ENCODE data around the gene FTCD.

Gene FTCD

DNA sequence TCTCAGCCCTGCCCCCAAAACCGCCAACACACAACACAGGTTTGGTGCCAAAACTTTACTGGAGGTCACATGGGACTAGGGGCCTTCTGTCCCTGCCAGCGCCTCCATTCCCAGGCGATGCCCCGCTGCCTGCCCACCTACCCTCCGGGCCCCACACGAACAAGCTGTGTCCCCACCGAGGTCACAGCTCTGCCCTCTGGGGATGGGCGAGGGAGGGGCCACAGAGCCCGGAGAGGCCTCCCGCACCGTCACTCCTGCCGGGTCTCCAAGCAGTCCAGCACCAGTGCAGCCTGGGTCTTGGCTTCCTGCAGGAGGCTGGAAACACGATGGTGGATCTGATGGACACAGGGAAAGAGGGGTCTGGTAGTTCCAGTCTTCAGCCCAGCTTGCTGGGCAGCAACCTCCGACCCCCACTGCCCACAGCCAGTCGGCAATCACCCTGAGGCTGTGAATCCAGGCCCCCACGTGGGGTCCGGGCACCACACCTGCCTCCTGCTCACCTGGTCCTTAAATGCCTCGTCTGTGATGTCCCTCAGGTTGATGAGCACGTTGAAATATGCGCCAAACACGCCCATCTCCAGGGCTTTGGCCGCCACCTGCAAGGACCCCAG is 18.5 kb downstream of the FTCD start:
- DNase-seq: no peak

DNA sequence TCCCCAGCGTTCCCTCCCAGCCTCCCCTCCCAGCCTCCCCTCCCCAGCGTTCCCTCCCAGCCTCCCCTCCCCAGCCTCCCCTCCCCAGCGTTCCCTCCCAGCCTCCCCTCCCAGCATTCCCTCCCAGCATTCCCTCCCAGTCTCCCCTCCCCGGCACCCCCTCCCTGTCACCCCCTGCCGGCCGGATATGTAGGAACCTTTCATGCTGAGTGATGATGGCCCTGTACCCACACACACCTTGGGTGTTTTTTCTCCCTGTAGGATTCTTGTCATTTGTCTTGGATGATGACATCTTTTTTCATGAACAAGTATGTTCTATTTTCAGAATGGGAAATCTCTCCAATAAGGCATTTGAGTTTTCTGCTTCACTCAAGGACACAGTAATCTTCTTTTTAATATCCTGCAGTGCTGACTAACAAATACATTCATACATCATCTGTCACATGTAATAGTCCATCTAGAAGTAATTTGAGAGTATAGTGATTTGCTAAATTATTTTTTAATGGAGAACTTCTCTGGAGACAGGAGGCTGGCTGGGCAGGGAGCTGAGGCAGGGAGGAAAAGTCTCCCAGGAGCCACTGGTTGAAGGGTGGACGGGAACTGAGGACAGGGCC is 19.5 kb downstream of the FTCD start:
- DNase-seq: no peak

DNA sequence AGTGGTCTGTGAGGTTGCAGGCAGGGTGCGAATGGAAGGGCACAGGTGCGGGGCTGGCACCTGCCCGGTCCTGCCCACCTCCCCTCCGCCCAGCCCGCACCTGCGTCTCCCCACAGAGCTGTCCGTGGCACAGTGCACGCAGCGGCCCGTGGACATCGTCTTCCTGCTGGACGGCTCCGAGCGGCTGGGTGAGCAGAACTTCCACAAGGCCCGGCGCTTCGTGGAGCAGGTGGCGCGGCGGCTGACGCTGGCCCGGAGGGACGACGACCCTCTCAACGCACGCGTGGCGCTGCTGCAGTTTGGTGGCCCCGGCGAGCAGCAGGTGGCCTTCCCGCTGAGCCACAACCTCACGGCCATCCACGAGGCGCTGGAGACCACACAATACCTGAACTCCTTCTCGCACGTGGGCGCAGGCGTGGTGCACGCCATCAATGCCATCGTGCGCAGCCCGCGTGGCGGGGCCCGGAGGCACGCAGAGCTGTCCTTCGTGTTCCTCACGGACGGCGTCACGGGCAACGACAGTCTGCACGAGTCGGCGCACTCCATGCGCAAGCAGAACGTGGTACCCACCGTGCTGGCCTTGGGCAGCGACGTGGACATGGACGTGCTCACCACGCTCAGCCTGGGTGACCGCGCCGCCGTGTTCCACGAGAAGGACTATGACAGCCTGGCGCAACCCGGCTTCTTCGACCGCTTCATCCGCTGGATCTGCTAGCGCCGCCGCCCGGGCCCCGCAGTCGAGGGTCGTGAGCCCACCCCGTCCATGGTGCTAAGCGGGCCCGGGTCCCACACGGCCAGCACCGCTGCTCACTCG is 23.3 kb downstream of the FTCD start:
- no peak for DNase-seq

DNA sequence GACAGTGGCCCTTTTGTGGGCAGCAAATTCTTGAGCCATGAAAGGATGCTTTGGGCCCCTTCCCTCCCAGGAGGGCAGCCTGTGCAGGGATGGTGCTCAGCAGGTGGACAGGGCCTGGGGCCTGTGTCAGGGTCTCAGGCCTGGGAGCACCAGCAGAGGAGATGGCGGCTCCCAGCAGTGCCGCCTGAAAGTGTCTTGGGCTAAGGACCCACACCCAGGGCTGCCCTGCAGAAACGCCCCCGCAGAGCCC is 23.9 kb downstream of the FTCD start:
- DNase-seq: no peak

DNA sequence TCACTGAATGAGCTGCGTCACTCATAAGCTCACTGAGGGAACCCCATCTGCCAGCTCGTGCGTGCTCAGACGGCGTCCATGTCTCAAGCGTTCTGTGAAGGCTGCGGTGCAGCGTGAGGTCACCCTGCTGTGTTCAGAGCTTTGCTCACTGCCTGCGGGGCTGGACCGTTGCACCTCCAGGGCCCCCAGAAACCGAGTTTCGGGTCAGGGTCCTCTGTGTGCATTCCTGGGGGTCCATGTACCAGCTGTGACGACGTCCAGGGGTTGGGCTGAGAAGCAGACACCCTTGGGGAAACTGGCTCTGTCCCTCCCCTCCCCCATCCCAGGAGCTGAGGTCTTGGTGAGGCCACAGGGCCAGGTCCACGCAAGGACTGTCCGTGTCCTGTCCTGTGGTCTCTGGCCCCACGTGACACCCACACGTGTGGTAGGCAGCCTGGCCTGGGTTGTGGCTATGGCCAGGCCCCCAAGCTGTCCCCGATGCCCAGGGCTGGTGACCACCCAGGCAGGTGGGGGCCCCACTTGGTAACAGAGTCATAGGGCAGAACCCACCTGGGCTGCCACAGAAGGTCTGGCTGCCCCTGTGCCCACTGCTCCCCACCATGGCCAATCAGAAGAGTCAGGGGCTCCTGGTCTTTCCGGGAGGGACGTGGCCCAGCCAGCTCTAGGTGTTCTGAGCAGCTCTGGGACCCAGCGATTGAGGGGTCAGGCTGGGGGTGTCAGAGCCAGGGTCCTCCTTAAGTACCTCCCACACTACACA is 24.4 kb downstream of the FTCD start:
- DNase-seq: no peak

DNA sequence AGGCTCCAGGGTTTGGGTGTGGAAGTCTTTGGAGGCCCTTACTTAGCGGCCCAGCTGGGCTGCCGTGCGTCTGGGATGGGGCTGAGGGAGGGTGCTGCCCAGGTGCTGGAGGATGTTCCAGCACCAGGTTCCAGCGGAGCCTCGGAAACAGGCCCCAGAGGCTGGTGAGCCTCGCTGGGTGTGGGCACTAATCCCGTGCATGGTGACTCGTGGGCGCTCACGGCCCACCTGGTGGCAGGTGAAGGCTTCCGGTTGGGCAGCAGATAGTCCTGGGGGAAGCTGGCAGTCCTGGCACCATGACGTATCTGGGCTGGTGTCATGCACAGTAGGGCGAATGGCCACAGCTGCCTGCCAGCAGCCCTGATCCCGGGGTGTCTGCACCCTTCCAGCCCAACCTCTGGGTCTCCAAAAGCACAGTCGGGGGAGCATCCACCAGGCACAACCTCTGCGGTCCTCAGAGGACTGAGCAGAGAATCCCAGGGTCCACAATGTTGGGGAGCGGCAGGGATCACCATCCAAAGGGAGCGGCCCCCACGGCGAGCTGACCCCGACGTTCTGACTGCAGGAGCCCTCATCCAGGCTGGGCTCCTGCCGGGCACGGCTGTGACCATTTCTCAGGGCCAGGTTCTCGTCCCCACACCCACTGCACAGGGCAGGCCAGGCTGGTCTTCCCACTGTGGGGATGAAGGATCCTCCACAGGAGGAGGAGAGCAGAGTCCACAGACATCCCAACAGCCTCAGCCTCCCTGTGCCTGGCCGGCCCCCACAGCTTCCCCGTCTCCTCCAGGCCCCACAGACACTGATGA is 25.3 kb downstream of the FTCD start:
- no peak for DNase-seq

DNA sequence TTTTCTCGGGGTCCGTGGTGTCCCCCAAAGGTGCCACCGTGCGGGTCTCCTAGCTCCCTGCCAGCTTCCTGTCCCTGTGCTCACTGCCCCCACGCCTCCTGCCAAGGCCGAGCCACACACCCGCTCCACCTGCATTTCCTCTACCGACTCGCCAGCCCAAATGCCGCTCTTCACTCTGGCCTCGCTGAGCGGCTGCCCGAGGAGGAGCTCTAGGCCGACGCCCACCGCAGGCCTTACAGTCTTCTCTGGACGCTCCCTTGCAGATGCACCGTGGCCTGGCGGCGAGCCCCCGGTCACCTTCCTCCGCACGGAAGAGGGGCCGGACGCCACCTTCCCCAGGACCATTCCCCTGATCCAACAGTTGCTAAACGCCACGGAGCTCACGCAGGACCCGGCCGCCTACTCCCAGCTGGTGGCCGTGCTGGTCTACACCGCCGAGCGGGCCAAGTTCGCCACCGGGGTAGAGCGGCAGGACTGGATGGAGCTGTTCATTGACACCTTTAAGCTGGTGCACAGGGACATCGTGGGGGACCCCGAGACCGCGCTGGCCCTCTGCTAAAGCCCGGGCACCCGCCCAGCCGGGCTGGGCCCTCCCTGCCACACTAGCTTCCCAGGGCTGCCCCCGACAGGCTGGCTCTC is 26.3 kb downstream of the FTCD start:
- no peak for DNase-seq

DNA sequence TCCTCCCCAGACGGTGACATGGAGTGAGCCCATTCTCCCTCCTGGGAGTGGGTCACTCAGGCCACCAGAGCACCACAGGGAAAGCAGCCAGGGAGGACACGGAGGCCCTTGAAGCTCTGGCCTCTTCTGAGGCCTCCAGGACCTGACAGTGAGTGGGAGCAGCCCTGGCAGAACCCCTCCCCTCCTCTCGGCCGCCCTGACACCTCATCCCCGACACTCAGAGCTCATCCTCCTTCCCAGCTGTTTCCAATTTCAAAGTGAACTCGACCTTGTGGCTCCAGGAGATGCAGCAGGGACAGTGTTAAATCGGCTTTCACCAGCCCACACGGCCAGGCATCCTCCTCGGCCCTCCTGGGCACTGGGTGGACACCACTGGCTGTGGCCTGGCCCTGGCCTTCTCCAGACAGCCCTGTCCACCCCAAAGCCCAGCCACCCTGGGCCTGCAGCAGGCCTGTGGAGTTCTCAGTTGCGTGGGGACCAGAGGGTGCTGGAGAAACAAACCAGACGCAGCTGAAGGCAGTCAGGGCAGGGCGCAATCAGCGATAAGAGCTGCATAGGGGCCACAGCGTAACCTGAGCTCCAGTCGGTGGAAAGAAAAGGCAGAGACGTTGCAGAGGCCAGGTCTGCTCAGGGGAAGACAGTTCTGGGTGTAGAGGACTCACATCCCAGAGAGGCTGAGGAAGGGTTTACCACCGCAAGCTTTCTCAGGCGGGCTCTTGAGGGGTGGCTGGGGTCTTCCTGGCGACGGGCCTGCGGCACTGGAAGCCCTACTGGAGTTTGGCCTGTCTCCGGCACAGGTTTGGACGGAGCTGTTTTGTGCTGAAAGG is 27.1 kb downstream of the FTCD start:
- DNase-seq: no peak

GRCh38 chr21:46127239-46128105 is 27.9 kb downstream of the FTCD start:
- DNase-seq: no peak

DNA sequence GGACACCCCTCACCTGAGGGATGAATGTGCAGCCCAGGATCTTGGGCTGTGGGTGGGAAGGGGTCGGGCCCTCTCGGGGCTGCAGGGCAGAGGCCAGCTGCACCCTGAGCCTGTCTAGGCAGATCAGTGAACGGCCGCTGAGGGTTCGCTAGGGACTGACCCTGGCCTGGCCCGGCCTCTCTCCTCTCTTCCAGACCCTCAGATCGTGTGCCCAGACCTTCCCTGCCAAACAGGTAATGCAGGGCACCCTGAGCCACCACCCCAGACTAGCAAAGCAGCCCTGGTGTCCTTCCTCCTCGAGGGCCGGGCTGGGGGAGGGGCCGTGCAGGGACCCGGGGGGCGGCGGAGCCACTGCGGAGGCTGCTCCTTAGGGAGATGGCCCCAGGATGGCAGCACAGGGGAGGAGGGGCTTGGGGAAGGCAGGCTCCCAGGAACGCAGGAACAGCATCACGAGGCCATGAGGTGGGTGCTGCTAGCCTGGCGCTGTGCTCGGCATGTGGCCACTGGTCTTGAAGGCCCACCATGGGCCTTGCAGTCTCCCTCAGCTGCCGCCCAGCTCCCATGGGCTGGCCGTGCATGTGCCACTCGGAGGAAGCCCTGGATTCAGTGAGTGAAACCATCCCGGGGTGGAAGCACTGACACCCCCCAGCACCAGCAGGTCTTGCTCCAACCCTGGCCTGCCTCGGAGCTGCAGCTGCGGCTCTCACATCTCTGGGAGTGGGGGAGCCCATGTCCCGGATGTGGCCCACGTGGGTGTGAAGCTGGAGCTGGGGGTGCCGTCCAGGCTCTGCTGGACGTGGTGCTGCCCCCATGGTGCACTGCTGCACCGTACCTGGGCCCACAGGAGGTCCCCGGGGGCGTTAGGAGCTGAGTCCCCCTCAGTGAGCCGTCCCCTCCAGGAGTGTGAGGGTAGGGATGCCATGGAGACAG is 28.8 kb downstream of the FTCD start:
- no peak for DNase-seq

GRCh38 chr21:46125846-46126301 is 29.5 kb downstream of the FTCD start:
- no peak for DNase-seq

- no peak for DNase-seq
Observed at GRCh38 chr21:46124926-46125845, 30.2 kb downstream of the FTCD start.

GRCh38 chr21:46124083-46124925 is 31.1 kb downstream of the FTCD start:
- DNase-seq: no peak

DNA sequence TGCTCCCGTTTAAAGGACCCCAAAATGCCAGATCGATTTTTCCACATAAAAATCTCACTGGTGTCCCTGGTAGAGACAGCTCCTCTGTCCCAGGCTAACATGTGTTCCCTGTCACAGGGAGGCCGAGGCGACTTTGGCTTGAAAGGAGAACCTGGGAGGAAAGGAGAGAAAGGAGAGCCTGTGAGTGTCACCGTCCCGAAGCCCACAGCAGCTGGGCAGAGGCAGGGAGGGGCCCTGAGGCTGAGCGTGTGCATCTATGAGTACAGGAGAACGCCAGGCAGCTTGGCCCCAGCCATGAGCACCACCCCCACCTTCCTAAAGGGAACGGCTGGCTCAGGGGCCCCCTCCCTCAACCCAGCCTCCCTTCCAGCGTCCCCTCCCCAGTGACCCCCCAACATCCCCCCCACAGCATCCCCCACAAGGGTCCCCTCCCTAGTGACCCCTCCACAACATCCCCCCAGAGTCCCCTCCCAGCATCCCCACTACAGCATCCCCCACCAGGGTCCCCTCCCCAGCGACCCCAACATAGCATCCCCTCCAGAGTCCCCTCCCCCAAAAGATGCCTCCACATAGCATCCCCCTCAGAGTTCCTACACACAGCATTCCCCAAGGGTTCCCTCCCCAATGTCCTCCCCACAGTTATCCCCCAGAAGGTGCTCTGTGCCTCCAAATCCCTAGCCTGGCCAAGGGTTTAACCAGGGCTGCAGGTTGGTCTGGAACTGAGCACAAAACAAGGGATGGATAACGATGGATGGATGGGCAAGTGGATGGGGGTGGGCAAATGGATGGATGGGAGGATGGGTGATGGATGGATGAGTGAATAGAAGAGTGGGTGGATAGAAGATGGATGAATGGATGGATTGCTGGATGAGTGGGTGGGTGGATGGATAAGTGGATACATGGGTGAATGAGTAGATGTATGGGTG is 32.4 kb downstream of the FTCD start:
- DNase-seq: no peak

DNA sequence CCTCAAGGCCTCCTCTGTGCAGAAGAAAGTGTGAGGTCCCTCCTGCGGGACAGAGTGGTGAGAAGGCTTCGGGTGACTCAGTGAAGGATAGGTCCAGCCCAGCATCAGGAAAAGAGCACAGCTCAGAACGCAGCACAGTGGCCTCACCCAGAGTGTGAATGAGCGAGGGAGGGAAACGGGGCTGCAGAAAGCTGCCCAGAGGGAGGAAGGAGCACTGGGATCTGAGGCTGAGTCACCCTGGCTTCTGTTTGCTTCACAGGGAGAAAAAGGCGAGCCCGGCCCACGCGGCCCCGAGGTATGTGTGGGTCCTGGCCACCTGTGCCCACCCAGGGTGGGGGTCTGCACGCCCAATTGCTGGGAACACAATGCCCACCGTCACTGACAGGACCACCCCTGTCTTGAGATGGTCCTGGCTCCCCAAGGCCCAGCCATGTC is 33.1 kb downstream of the FTCD start:
- DNase-seq: no peak
